Measurements from ENCODE around the gene KCNK3.

KCNK3 gene

DNA sequence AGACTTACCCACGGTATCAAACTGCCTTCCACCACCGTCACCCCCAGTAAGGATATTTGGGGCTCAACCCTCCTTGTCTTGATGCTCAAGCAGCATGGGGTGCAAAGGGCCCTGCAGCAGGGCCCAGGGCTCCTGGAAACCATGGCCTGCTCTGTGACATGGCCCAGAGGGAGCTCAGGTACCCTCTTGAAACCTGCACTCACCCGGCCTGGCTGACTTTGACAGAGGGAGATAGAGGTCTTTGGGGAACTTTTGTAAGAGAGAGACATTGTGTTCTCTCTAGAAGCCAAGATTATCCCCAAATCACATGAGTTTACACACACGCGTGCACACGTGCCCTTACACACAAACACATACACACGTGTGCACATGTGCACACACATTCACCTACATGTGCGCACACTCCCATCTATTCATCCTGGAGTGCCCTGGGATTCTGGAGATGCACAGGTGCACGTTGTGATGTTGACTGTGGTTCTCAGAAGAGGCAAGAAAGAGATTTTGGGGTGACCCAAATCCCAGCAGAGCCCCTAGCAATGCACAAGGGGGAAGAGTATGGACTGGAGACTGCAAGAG, 19.6 kb upstream of the KCNK3 start:
- DNase-seq (ENCODE audit: low read depth in 1 of 2, low spot score in 1 of 2), result no peak
- H3K27ac ChIP-seq (replicated peaks), result no peak overlapping the region
- TF ChIP-seq, protein P1, sequence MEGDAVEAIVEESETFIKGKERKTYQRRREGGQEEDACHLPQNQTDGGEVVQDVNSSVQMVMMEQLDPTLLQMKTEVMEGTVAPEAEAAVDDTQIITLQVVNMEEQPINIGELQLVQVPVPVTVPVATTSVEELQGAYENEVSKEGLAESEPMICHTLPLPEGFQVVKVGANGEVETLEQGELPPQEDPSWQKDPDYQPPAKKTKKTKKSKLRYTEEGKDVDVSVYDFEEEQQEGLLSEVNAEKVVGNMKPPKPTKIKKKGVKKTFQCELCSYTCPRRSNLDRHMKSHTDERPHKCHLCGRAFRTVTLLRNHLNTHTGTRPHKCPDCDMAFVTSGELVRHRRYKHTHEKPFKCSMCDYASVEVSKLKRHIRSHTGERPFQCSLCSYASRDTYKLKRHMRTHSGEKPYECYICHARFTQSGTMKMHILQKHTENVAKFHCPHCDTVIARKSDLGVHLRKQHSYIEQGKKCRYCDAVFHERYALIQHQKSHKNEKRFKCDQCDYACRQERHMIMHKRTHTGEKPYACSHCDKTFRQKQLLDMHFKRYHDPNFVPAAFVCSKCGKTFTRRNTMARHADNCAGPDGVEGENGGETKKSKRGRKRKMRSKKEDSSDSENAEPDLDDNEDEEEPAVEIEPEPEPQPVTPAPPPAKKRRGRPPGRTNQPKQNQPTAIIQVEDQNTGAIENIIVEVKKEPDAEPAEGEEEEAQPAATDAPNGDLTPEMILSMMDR (IDR thresholded peaks at IDR 0.05; ENCODE audit: insufficient read depth, low read length), result no peak
- TF ChIP-seq POLR2AphosphoS5 (IDR thresholded peaks at IDR 0.05; ENCODE audit: low read depth) (no peak), GABPA (IDR thresholded peaks at IDR 0.05; ENCODE audit: low read depth) (no peak)
- no peak overlapping the region for H3K4me3 ChIP-seq (replicated peaks; ENCODE audit: insufficient read depth, low read length)
- H3K27me3 ChIP-seq (ENCODE audit: insufficient read depth, poor library complexity, severe bottlenecking), result peaks cover 2% of the 10 kb centered on the region

GRCh38 chr2:26674002-26674751, 18.3 kb upstream of the KCNK3 start:
- Histone ChIP-seq H3K27me3 (ENCODE audit: insufficient read depth, poor library complexity, severe bottlenecking) (peaks cover 2% of the 10 kb centered on the region), H3K27ac (replicated peaks) (no peak overlapping the region), H3K4me3 (replicated peaks; ENCODE audit: insufficient read depth, low read length) (no peak overlapping the region)
- TF ChIP-seq GABPA (IDR thresholded peaks at IDR 0.05; ENCODE audit: low read depth) (no peak), REST (IDR thresholded peaks at IDR 0.05; ENCODE audit: insufficient replicate concordance, low read depth) (no peak), SPI1 (IDR thresholded peaks at IDR 0.05; ENCODE audit: borderline replicate concordance, low read depth) (no peak), POLR2AphosphoS5 (IDR thresholded peaks at IDR 0.05; ENCODE audit: low read depth) (no peak)
- TF ChIP-seq, protein P1 (IDR thresholded peaks at IDR 0.05; ENCODE audit: insufficient read depth, low read length), result no peak
- DNase-seq (ENCODE audit: low read depth in 1 of 2, low spot score in 1 of 2), result no peak

DNA sequence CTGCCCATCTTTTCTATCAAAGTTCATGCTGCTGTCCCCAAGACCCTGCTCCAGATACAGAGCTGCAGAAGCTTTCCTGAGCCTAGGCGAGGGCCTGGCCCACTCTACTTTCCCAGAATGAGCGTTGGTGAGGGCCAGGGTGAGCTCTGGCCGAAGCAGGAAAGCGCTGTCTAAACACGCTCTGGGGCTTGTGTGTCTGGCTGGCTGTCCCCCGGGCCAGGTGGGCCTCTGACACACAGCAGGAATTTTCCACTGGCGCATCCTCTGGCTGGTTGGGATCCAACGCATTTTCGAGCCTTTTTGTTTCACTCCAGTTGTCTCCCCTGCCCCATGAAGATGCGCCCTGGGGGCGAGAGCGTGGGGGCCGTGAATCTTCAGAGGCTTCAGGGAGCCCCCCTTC, 17.8 kb upstream of the KCNK3 start:
- Histone ChIP-seq H3K27ac (replicated peaks) (no peak overlapping the region), H3K4me3 (replicated peaks; ENCODE audit: insufficient read depth, low read length) (no peak overlapping the region), H3K27me3 (ENCODE audit: insufficient read depth, poor library complexity, severe bottlenecking) (no peaks in the 10 kb centered on the region)
- no peak for DNase-seq (ENCODE audit: low read depth in 1 of 2, low spot score in 1 of 2)
- no peak for TF ChIP-seq GABPA (IDR thresholded peaks at IDR 0.05; ENCODE audit: low read depth)
- no peak for TF ChIP-seq REST (IDR thresholded peaks at IDR 0.05; ENCODE audit: insufficient replicate concordance, low read depth)
- TF ChIP-seq POLR2AphosphoS5 (IDR thresholded peaks at IDR 0.05; ENCODE audit: low read depth), result no peak
- TF ChIP-seq SPI1 (IDR thresholded peaks at IDR 0.05; ENCODE audit: borderline replicate concordance, low read depth), result no peak
- TF ChIP-seq, protein P1 (IDR thresholded peaks at IDR 0.05; ENCODE audit: insufficient read depth, low read length), result no peak

All from HL-60 (cell line).